ENCODE results near the gene HIP1.
"Not testable (repeated sequence)": the region's sequence is repeated elsewhere in the genome, so short reads cannot be mapped to it uniquely, and the experiment has no call there.

HIP1 gene

DNA sequence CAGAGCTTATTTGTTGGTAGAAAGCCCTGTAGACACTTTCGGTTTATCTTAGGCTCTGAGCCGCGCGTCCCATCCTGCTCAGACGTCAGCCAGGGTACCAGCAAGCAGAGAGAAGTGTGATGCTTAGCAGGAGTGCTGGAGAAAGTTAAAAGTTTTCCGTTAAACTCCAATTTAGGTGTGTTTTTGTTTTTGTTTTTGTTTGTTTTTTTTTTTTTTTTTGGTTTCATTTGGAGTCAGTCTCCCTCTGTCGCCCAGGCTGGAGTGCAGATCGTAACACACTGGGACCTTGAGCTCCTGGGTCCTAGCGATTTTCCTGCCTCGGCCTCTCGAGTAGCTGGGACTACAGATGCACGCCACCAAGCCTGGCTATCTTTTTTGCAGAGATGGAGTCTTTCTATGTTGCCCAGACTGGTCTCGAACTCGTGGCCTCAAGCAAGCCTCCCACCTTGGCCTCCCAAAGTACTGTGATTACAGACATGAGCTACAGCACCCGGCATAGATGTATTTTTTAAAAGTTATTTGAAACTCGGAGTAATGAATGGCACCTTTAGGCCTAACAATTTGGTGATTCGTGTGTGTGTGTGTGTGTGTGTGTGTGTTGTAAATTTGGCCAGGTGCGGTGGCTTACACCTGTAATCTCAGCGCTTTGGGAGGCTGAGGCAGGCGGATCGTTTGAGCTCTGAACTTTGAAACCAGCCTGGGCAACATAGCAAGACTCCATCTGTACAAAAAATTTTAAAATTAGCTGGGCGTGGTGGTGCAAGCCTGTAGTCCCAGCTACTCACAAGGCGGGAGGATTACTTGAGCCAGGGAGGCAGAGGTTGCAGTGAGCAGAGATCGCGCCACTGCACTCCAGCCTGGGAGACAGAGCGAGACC, 1.3 kb upstream of the HIP1 start:
- in situ Hi-C loops (cut with MboI; ENCODE audit: low sequenced_read_pairs): no loop called here

GRCh38 chr7:75738975-75739795, 444 bp upstream of the HIP1 start:
- in situ Hi-C loops (cut with MboI; ENCODE audit: low sequenced_read_pairs): no loop called here

GRCh38 chr7:75737856-75738603, 711 bp downstream of the HIP1 start:
- in situ Hi-C loops (cut with MboI; ENCODE audit: low sequenced_read_pairs): no loop called here

DNA sequence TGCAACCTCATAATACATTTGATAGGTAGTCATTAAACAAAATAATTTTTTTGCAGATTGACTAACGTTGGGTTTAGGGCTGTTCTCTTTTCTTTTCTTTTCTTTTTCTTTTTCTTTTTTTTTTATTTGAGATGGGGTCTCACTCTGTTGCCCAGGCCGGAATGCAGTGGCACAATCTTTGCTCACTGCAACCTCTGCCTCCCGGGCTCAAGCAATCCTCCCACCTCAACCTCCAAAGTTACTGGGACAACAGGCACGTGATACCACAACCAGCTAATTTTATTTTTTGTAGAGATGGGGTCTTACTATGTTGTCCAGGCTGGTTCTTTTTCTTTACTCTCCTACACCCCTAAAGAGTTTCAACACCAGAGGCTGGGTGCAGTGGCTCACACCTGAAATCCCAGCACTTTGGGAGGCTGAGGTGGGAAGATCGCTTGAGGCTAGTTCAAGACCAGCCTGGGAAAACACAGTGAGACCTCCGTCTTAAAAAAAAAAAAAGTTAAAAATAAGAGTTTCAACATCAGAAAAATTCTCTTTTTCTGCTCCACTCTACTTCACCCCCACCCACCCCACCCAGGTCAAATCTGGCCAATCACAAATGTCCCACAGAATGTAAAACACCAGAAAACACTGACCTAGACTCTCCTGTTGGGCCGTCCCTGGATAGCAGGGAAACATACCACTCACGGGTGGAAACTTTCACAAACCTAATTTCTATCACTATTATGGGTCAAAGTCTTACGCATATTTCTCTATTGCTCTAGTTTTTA, 3.0 kb downstream of the HIP1 start:
- in situ Hi-C loops (cut with MboI; ENCODE audit: low sequenced_read_pairs): no loop called here

GRCh38 chr7:75734586-75735458, 3.9 kb downstream of the HIP1 start:
- in situ Hi-C loops (cut with MboI; ENCODE audit: low sequenced_read_pairs): no loop called here

GRCh38 chr7:75732764-75733630, 5.7 kb downstream of the HIP1 start:
- in situ Hi-C loops (cut with MboI; ENCODE audit: low sequenced_read_pairs): no loop called here

GRCh38 chr7:75732016-75732521, 6.7 kb downstream of the HIP1 start:
- in situ Hi-C loops (cut with MboI; ENCODE audit: low sequenced_read_pairs): no loop called here

- in situ Hi-C loops (cut with MboI; ENCODE audit: low sequenced_read_pairs): no loop called here
Measured at GRCh38 chr7:75729851-75730274, 8.9 kb downstream of the HIP1 start.

DNA sequence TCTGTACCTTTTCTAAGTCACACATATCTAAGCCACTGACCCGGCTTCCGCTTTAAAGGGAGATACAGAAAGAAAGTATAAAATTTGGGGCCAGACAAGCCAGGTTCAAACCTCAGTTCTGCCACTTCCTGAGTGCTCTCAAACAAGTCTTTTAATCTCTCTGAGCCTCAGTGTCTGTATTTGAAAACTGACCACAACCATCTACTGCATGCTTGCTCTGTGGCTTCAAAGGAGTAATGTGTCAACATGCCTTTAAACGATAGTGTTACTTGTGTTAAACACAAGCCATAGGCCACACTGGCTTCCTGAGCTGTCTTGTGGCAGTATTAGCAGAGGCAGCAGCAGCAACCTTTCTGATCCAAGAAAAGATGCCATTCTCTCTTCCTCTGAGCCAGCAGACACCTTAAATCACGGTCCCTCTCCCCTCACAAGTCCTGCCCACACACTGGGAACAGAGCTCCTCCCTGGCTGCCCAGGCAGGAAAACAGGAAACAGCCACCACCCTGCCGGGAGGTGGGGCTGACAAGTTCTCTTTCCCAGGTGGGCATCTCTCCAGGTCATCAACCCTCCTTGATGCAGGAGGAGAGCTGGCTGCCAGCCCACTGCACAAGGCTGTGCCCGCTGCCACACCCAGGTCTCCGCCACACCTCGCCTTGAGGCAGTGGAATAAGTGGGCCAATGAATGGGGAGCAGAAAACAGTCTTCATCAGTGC, 10.7 kb downstream of the HIP1 start:
- in situ Hi-C loops (cut with MboI; ENCODE audit: low sequenced_read_pairs): no loop called here

DNA sequence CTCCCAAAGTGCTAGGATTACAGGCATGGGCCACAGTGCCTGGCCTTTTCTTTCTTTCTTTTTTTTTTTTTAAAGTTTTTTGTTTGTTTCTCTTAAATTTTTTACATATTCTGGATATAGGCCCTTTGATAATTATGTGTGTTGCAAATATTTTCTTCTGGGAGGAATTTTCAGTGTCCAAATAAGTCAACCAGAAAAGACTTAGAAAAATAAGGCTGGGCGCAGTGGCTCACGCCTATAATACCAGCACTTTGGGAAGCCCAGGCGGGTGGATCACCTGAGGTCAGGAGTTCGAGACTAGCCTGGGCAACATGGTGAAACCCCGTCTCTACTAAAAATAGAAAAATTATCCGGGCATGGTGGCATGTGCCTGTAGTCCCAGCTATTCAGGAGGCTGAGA, 11.4 kb downstream of the HIP1 start:
- in situ Hi-C loops (cut with MboI; ENCODE audit: low sequenced_read_pairs): not testable (repeated sequence)

GRCh38 chr7:75725306-75725705, 13.4 kb downstream of the HIP1 start:
- in situ Hi-C loops (cut with MboI; ENCODE audit: low sequenced_read_pairs): no loop called here

GRCh38 chr7:75723444-75723843, 15.3 kb downstream of the HIP1 start:
- in situ Hi-C loops (cut with MboI; ENCODE audit: low sequenced_read_pairs): no loop called here

DNA sequence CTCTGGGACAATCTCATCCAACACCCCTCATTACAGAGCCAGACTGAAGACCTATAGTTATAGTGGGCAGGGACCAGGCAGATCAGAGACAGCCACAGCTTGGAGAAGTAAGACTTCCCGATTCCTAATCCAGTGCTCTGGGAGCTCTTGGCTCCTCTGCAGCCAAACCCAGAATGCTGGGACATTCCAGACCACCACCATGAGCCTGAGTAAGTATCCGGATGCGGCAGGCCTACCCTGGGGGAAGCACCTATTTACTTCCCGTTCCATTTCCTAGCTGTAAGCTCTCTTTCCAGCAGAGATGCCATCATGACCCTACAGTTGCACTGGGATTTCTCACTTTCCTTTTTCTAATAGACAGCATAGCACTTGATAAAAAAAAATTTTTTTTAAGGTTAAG, 16.4 kb downstream of the HIP1 start:
- in situ Hi-C loops (cut with MboI; ENCODE audit: low sequenced_read_pairs): no loop called here

DNA sequence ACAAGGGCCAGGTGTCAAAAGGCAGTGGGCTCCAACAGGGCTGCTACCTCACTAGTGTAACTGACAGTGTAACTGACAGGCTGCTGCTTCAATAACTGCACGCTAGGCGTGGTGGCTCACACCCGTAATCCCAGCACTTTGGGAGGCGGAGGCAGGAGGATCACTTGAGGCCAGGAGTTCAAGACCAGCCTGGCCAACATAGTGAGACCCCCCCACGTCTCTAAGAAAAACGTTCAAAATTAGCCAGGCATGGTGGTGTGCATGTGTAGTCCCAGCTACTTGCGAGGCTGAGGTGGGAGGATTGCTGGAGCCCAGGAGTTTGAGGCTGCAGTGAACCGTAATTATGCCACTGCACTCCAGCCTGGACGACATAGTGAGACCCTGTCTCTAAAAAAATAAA, 16.8 kb downstream of the HIP1 start:
- in situ Hi-C loops (cut with MboI; ENCODE audit: low sequenced_read_pairs): not testable (repeated sequence)

DNA sequence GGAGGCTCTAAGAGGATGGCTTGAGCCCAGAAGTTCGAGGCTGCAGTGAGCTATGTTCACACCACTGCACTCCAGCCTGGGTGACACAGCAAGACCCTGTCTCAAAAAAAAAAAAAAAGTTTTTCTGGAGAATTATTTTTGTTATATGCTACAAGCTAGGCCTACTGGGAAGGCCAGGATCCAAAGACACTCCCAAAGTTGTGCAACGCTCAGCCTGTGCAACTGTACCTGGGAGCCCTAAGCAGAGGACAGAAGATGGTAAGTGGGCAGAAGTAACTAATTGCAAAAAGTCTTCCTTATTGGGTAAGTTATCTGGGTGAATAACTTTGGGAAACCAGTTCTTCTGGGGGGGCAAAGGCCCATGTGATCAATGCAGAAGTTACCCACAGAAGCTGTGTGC, 17.3 kb downstream of the HIP1 start:
- in situ Hi-C loops (cut with MboI; ENCODE audit: low sequenced_read_pairs): no loop called here

GRCh38 chr7:75719626-75720025, 19.1 kb downstream of the HIP1 start:
- in situ Hi-C loops (cut with MboI; ENCODE audit: low sequenced_read_pairs): no loop called here

- in situ Hi-C loops (cut with MboI; ENCODE audit: low sequenced_read_pairs): no loop called here
Measured at GRCh38 chr7:75718390-75719031, 20.2 kb downstream of the HIP1 start.

All from HL-60/S4 treated with phorbol 12-myristate 13-acetate at 8.2 ng/mL for 4 days and 3 days (cell line).